Astrocyte (in vitro differentiated cells and primary cell): ENCODE measurements around the gene ZNF385B. TPM values are rescaled to one million over a fixed set of nuclear protein-coding genes. Genes with fewer than 3 reads are reported as not detected.
A peak's percentile ranks its signal among the peaks of the same experiment; 100 is the strongest.

Source experiments
- DNase-seq: peaks from one replicate; pipeline ENCODE4 v3.0.0-alpha.2; 2010; ENCODE audit warnings: low read depth
- FAIRE-seq: peaks from 2 replicates; lab custom pipeline; 2011; peaks lifted over from hg19 to GRCh38; lab: Jason Lieb, UNC
- H2AFZ ChIP-seq: 2 replicates; pipeline ENCODE4 v1.6.0; 2012; ENCODE audit warnings: low read depth, low read length, inconsistent platforms
- H3K27ac ChIP-seq: 2 replicates; pipeline ENCODE4 v1.5.1; 2011; ENCODE audit warnings: low read depth, low read length, inconsistent platforms
- H3K27me3 ChIP-seq: 2 replicates; pipeline ENCODE4 v1.6.0; 2011; ENCODE audit warnings: low read length, inconsistent platforms; ENCODE audit not compliant: insufficient read depth
- H3K36me3 ChIP-seq: 2 replicates; pipeline ENCODE4 v1.5.1; 2011; ENCODE audit warnings: low read length, inconsistent platforms; ENCODE audit not compliant: insufficient read depth
- H3K4me1 ChIP-seq: 2 replicates; pipeline ENCODE4 v1.5.1; 2011; ENCODE audit warnings: low read length, inconsistent platforms; ENCODE audit not compliant: insufficient read depth
- H3K4me2 ChIP-seq: 2 replicates; pipeline ENCODE4 v1.6.0; 2012; ENCODE audit warnings: low read length, inconsistent platforms
- H3K4me3 ChIP-seq: 2 replicates; pipeline ENCODE4 v1.5.1; 2011; ENCODE audit warnings: low read depth, mild to moderate bottlenecking, low read length, inconsistent platforms; ENCODE audit not compliant: insufficient read depth
- H3K79me2 ChIP-seq: 2 replicates; pipeline ENCODE4 v1.6.0; 2012; ENCODE audit warnings: mild to moderate bottlenecking, low read length, inconsistent platforms; ENCODE audit not compliant: insufficient read depth
- H3K9ac ChIP-seq: 2 replicates; pipeline ENCODE4 v1.6.0; 2012; ENCODE audit warnings: mild to moderate bottlenecking, low read length, inconsistent platforms
- H3K9me3 ChIP-seq: 2 replicates; pipeline ENCODE4 v1.5.1; 2012; ENCODE audit warnings: low read depth, mild to moderate bottlenecking, low read length, inconsistent platforms; ENCODE audit not compliant: insufficient read depth
- H4K20me1 ChIP-seq: 2 replicates; pipeline ENCODE4 v1.6.0; 2012; ENCODE audit warnings: low read length, inconsistent platforms; ENCODE audit not compliant: insufficient read depth
- H3K27ac Mint-ChIP-seq: one replicate; pipeline ENCODE4 v1.8.0; 2021; ENCODE audit warnings: mild to moderate bottlenecking, mixed read lengths; ENCODE audit not compliant: unreplicated experiment
- H3K27me3 Mint-ChIP-seq: one replicate; pipeline ENCODE4 v1.8.0; 2021; ENCODE audit warnings: low read depth, mixed read lengths; ENCODE audit not compliant: unreplicated experiment
- H3K36me3 Mint-ChIP-seq: one replicate; pipeline ENCODE4 v1.8.0; 2021; ENCODE audit warnings: low read depth, mixed read lengths; ENCODE audit not compliant: unreplicated experiment
- H3K4me1 Mint-ChIP-seq: one replicate; pipeline ENCODE4 v1.8.0; 2021; ENCODE audit warnings: low read depth, mixed read lengths; ENCODE audit not compliant: unreplicated experiment
- H3K4me3 Mint-ChIP-seq: one replicate; pipeline ENCODE4 v1.8.0; 2021; ENCODE audit warnings: mild to moderate bottlenecking, moderate library complexity, mixed read lengths; ENCODE audit not compliant: unreplicated experiment
- H3K9me3 Mint-ChIP-seq: one replicate; pipeline ENCODE4 v1.8.0; 2021; ENCODE audit warnings: mild to moderate bottlenecking, mixed read lengths; ENCODE audit not compliant: unreplicated experiment
- CTCF ChIP-seq: IDR thresholded peaks from 2 replicates; pipeline ENCODE4 v1.5.1; 2011; ENCODE audit warnings: low read depth, mild to moderate bottlenecking, inconsistent platforms, low read length, moderate library complexity; ENCODE audit not compliant: insufficient read depth
- EZH2 ChIP-seq: IDR thresholded peaks from 2 replicates; pipeline ENCODE4 v1.6.1; 2012; ENCODE audit warnings: mild to moderate bottlenecking, low read length, inconsistent platforms; ENCODE audit not compliant: insufficient read depth
- total RNA-seq: library from RNA; stranded (reverse); gene quantifications from 2 replicates; pipeline ENCODE4 v1.2.1, GENCODE V29; 2021

Gene ZNF385B
- total RNA-seq, 1 donor from 2014 or later, result 0.27 TPM

- no peaks in the 10 kb centered on the region for H3K36me3 ChIP-seq
- Mint-ChIP-seq H3K9me3 (no peaks in the 10 kb centered on the region), H3K4me1 (no peaks in the 10 kb centered on the region), H3K4me3 (no peak overlapping the region), H3K27ac (no peak overlapping the region), H3K27me3 (no peaks in the 10 kb centered on the region), H3K36me3 (no peaks in the 10 kb centered on the region)
- no peak overlapping the region for H2AFZ ChIP-seq
- H3K9ac ChIP-seq, result no peak overlapping the region
- no peak overlapping the region for H3K4me2 ChIP-seq
- no peak overlapping the region for H3K4me3 ChIP-seq
- peaks cover 5% of the 10 kb centered on the region for H3K27me3 ChIP-seq
- no peak overlapping the region for H3K27ac ChIP-seq
- no peak for DNase-seq
- H3K79me2 ChIP-seq, result no peaks in the 10 kb centered on the region
- TF ChIP-seq EZH2 (no peak), CTCF (no peak)
- H4K20me1 ChIP-seq, result no peaks in the 10 kb centered on the region
- FAIRE-seq, result no peak
- no peaks in the 10 kb centered on the region for H3K4me1 ChIP-seq
- no peaks in the 10 kb centered on the region for H3K9me3 ChIP-seq
These were observed 92.1 kb downstream of the ZNF385B start for GRCh38 chr2:179769323-179769722.

GRCh38 chr2:179768765-179769164 lies 92.6 kb downstream of the ZNF385B start:
- no peaks in the 10 kb centered on the region for H3K36me3 Mint-ChIP-seq
- Histone ChIP-seq H3K9ac (no peak overlapping the region), H3K27ac (no peak overlapping the region), H3K4me1 (no peaks in the 10 kb centered on the region), H3K27me3 (peaks cover 5% of the 10 kb centered on the region), H3K36me3 (no peaks in the 10 kb centered on the region), H2AFZ (no peak overlapping the region), H3K79me2 (no peaks in the 10 kb centered on the region), H3K4me2 (no peak overlapping the region), H4K20me1 (no peaks in the 10 kb centered on the region), H3K4me3 (no peak overlapping the region), H3K9me3 (no peaks in the 10 kb centered on the region)
- DNase-seq, result peak; percentile 92
- no peak overlapping the region for H3K27ac Mint-ChIP-seq
- no peaks in the 10 kb centered on the region for H3K9me3 Mint-ChIP-seq
- FAIRE-seq, result peak; percentile 29
- H3K4me1 Mint-ChIP-seq, result no peaks in the 10 kb centered on the region
- no peaks in the 10 kb centered on the region for H3K27me3 Mint-ChIP-seq
- H3K4me3 Mint-ChIP-seq, result no peak overlapping the region
- TF ChIP-seq EZH2 (no peak), CTCF (no peak)

- Mint-ChIP-seq H3K9me3 (no peaks in the 10 kb centered on the region), H3K4me1 (no peaks in the 10 kb centered on the region), H3K36me3 (no peaks in the 10 kb centered on the region), H3K4me3 (no peak overlapping the region), H3K27ac (no peak overlapping the region), H3K27me3 (no peaks in the 10 kb centered on the region)
- Histone ChIP-seq H3K27ac (no peak overlapping the region), H3K4me2 (no peak overlapping the region), H3K4me1 (no peaks in the 10 kb centered on the region), H3K79me2 (no peaks in the 10 kb centered on the region), H3K4me3 (no peak overlapping the region), H3K36me3 (no peaks in the 10 kb centered on the region), H3K27me3 (peaks cover 3% of the 10 kb centered on the region), H4K20me1 (no peaks in the 10 kb centered on the region), H3K9ac (no peak overlapping the region), H2AFZ (no peak overlapping the region), H3K9me3 (no peaks in the 10 kb centered on the region)
- DNase-seq (no peak), FAIRE-seq (no peak)
- no peak for TF ChIP-seq CTCF
- no peak for TF ChIP-seq EZH2
These were observed 95.7 kb downstream of the ZNF385B start for GRCh38 chr2:179765666-179766065.
